Esophagus squamous epithelium (tissue), 4 donors: ENCODE measurements around the gene BEND4.

Experiments used
- POLR2A ChIP-seq, 4 donors: fragments of 450-650 bp; IDR thresholded peaks; one replicate each; pipeline ENCODE4 v1.6.1; 2017; ENCODE audit warnings: antibody characterized with exemption in 4 of 4, mild to moderate bottlenecking in 4 of 4, moderate library complexity in 3 of 4
- TF ChIP-seq, protein P1 (sequence below), 6 experiments: fragments of 450-650 bp in 4 of 6; fragments of 200-600 bp in 2 of 6; sonication (generic) in 2 of 6; IDR thresholded peaks; one replicate each; pipeline ENCODE4 v1.5.1; 2016 to 2019; ENCODE audit warnings: antibody characterized with exemption in 6 of 6, mild to moderate bottlenecking in 4 of 6, moderate library complexity in 4 of 6

DNA sequence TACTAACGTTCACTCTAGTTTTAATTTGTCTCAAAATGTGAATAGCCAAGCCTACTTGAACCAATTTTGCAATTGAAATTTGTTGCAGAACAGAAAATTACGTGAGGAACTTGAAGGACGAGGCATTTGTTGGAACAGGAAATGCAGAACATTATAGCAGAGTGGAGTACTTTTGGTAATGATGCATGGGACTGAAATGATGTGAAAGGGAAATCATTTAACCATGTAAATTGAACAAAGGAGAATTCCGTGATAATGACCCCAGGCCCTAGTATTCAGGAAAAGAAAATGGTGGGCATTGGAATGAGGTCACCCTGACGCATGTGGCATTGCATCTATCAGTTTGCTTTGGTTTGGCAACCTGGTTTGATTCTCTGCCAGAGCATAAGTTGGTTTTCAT lies 44.9 kb upstream of the BEND4 start:
- TF ChIP-seq, protein P1, sequence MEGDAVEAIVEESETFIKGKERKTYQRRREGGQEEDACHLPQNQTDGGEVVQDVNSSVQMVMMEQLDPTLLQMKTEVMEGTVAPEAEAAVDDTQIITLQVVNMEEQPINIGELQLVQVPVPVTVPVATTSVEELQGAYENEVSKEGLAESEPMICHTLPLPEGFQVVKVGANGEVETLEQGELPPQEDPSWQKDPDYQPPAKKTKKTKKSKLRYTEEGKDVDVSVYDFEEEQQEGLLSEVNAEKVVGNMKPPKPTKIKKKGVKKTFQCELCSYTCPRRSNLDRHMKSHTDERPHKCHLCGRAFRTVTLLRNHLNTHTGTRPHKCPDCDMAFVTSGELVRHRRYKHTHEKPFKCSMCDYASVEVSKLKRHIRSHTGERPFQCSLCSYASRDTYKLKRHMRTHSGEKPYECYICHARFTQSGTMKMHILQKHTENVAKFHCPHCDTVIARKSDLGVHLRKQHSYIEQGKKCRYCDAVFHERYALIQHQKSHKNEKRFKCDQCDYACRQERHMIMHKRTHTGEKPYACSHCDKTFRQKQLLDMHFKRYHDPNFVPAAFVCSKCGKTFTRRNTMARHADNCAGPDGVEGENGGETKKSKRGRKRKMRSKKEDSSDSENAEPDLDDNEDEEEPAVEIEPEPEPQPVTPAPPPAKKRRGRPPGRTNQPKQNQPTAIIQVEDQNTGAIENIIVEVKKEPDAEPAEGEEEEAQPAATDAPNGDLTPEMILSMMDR (IDR thresholded peaks at IDR 0.05): no peak
- TF ChIP-seq POLR2A (IDR thresholded peaks at IDR 0.05): no peak
